HEK293 (cell line): ENCODE data around the gene EME2.
A peak's percentile ranks its signal among the peaks of the same experiment; 100 is the strongest.

Experiments
- CTCF ChIA-PET: fragments of 350-600 bp; formaldehyde crosslinking; extraction: SDS; loops from one replicate; lab custom pipeline; 2021; ENCODE audit warnings: antibody characterized with exemption; lab: Yijun Ruan, JAX
- POLR2A ChIA-PET: fragments of 300-600 bp; formaldehyde crosslinking; extraction: SDS; loops from one replicate; lab custom pipeline; 2020; ENCODE audit warnings: antibody characterized with exemption, inconsistent platforms; lab: Yijun Ruan, JAX
- H3K27ac ChIP-seq: fragments of 200-500 bp; sonication (Bioruptor generic); 2 replicates; pipeline ENCODE4 v1.5.1; 2014; ENCODE audit warnings: low read depth, low read length, control low read depth, inconsistent platforms; ENCODE audit errors: extremely low read depth
- H3K36me3 ChIP-seq, 2 experiments: fragments of 200-500 bp in 1 of 2; sonication (Bioruptor generic) in 1 of 2; 1 replicate in 1 of 2; 2 replicates in 1 of 2; pipeline ENCODE4 v1.5.1; 2014 to 2017; ENCODE audit warnings: inconsistent platforms in 2 of 2, low read length in 2 of 2; ENCODE audit not compliant: control insufficient read depth in 2 of 2, insufficient read depth in 1 of 2
- H3K4me1 ChIP-seq: fragments of 200-500 bp; sonication (Bioruptor generic); 2 replicates; pipeline ENCODE4 v1.5.1; 2014; ENCODE audit warnings: mild to moderate bottlenecking, low read length, inconsistent platforms; ENCODE audit not compliant: control insufficient read depth, insufficient read depth
- H3K4me3 ChIP-seq: 2 replicates; pipeline ENCODE4 v1.5.1; 2011; ENCODE audit warnings: low read depth, mild to moderate bottlenecking, control low read depth, low read length, moderate library complexity
- H3K9me3 ChIP-seq: fragments of 200-500 bp; sonication (Bioruptor generic); 2 replicates; pipeline ENCODE4 v1.5.1; 2014; ENCODE audit warnings: low read depth, low read length, inconsistent platforms; ENCODE audit not compliant: control insufficient read depth, insufficient read depth
- SCRT2 ChIP-seq: fragments of 450-650 bp; formaldehyde crosslinking; IDR thresholded peaks from 2 replicates; pipeline ENCODE4 v1.5.1; 2016; ENCODE audit warnings: missing biosample characterization, missing genetic modification characterization
- ZNF146 ChIP-seq: fragments of 450-650 bp; formaldehyde crosslinking; IDR thresholded peaks from 2 replicates; pipeline ENCODE4 v1.5.1; 2016; ENCODE audit warnings: missing biosample characterization, missing genetic modification characterization
- ZNF266 ChIP-seq: fragments of 450-650 bp; formaldehyde crosslinking; IDR thresholded peaks from 2 replicates; pipeline ENCODE4 v1.5.1; 2016; ENCODE audit warnings: missing biosample characterization, missing genetic modification characterization, low read depth
- ZNF302 ChIP-seq: fragments of 450-650 bp; formaldehyde crosslinking; IDR thresholded peaks from 2 replicates; pipeline ENCODE4 v1.5.1; 2016; ENCODE audit warnings: missing biosample characterization, missing genetic modification characterization, low read depth
- ZNF48 ChIP-seq: fragments of 450-650 bp; formaldehyde crosslinking; IDR thresholded peaks from 2 replicates; pipeline ENCODE4 v1.5.1; 2016; ENCODE audit warnings: missing biosample characterization, missing genetic modification characterization
- ZNF521 ChIP-seq: fragments of 450-650 bp; formaldehyde crosslinking; IDR thresholded peaks from 2 replicates; pipeline ENCODE4 v1.5.1; 2017; ENCODE audit warnings: missing biosample characterization, mild to moderate bottlenecking, missing genetic modification characterization
- ZNF558 ChIP-seq: fragments of 450-650 bp; formaldehyde crosslinking; IDR thresholded peaks from 2 replicates; pipeline ENCODE4 v1.5.1; 2016; ENCODE audit warnings: missing biosample characterization, missing genetic modification characterization
- ZNF629 ChIP-seq: fragments of 450-650 bp; formaldehyde crosslinking; IDR thresholded peaks from 2 replicates; pipeline ENCODE4 v1.5.1; 2017; ENCODE audit warnings: missing biosample characterization, missing genetic modification characterization
- ZNF645 ChIP-seq: fragments of 450-650 bp; formaldehyde crosslinking; IDR thresholded peaks from 2 replicates; pipeline ENCODE4; 2016; ENCODE audit warnings: missing biosample characterization, missing genetic modification characterization
- ZNF654 ChIP-seq: fragments of 450-650 bp; formaldehyde crosslinking; IDR thresholded peaks from 2 replicates; pipeline ENCODE4 v1.5.1; 2016; ENCODE audit warnings: low read depth, missing biosample characterization, missing genetic modification characterization
- ZNF785 ChIP-seq: fragments of 450-650 bp; formaldehyde crosslinking; IDR thresholded peaks from 2 replicates; pipeline ENCODE4 v1.5.1; 2016; ENCODE audit warnings: missing biosample characterization, missing genetic modification characterization
- ZNF843 ChIP-seq: fragments of 450-650 bp; formaldehyde crosslinking; IDR thresholded peaks from 2 replicates; pipeline ENCODE4 v1.5.1; 2016; ENCODE audit warnings: missing biosample characterization, missing genetic modification characterization
- TF ChIP-seq, protein P1 (sequence below): fragments of 450-650 bp; formaldehyde crosslinking; IDR thresholded peaks from 2 replicates; pipeline ENCODE4 v1.5.1; 2016; ENCODE audit warnings: missing biosample characterization, missing genetic modification characterization
- TF ChIP-seq, protein P2 (sequence below): fragments of 450-650 bp; formaldehyde crosslinking; IDR thresholded peaks from 2 replicates; pipeline ENCODE4 v1.5.0; 2017; ENCODE audit warnings: missing biosample characterization, missing genetic modification characterization, borderline replicate concordance
- TF ChIP-seq, protein P3 (sequence below): fragments of 450-650 bp; formaldehyde crosslinking; IDR thresholded peaks from 2 replicates; pipeline ENCODE4 v1.5.1; 2016; ENCODE audit warnings: missing biosample characterization, missing genetic modification characterization

EME2 gene

GRCh38 chr16:1727651-1728624, 44.7 kb upstream of the EME2 start (continued):
- TF ChIP-seq ZNF629: no peak
- TF ChIP-seq SCRT2: peak; percentile 76
- no peak for TF ChIP-seq ZNF785 (tag by site-specific recombination)
- no peak for TF ChIP-seq ZNF302 (tag by site-specific recombination)

- H3K36me3 ChIP-seq: peaks cover 6 to 81% of the 10 kb centered on the region in 2 experiments; a peak in 2 of 3 replicates
- H3K9me3 ChIP-seq: no peaks in the 10 kb centered on the region
- TF ChIP-seq, protein P1, sequence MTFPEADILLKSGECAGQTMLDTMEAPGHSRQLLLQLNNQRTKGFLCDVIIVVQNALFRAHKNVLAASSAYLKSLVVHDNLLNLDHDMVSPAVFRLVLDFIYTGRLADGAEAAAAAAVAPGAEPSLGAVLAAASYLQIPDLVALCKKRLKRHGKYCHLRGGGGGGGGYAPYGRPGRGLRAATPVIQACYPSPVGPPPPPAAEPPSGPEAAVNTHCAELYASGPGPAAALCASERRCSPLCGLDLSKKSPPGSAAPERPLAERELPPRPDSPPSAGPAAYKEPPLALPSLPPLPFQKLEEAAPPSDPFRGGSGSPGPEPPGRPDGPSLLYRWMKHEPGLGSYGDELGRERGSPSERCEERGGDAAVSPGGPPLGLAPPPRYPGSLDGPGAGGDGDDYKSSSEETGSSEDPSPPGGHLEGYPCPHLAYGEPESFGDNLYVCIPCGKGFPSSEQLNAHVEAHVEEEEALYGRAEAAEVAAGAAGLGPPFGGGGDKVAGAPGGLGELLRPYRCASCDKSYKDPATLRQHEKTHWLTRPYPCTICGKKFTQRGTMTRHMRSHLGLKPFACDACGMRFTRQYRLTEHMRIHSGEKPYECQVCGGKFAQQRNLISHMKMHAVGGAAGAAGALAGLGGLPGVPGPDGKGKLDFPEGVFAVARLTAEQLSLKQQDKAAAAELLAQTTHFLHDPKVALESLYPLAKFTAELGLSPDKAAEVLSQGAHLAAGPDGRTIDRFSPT (tag by site-specific recombination): no peak
- TF ChIP-seq ZNF654 (tag by site-specific recombination) (no peak), ZNF645 (tag by site-specific recombination) (no peak), ZNF843 (tag by site-specific recombination) (no peak), ZNF521 (tag by site-specific recombination) (no peak), ZNF146 (tag by site-specific recombination) (no peak), ZNF558 (tag by site-specific recombination) (no peak), ZNF48 (tag by site-specific recombination) (no peak), ZNF266 (tag by site-specific recombination) (no peak)
- TF ChIP-seq, protein P2, sequence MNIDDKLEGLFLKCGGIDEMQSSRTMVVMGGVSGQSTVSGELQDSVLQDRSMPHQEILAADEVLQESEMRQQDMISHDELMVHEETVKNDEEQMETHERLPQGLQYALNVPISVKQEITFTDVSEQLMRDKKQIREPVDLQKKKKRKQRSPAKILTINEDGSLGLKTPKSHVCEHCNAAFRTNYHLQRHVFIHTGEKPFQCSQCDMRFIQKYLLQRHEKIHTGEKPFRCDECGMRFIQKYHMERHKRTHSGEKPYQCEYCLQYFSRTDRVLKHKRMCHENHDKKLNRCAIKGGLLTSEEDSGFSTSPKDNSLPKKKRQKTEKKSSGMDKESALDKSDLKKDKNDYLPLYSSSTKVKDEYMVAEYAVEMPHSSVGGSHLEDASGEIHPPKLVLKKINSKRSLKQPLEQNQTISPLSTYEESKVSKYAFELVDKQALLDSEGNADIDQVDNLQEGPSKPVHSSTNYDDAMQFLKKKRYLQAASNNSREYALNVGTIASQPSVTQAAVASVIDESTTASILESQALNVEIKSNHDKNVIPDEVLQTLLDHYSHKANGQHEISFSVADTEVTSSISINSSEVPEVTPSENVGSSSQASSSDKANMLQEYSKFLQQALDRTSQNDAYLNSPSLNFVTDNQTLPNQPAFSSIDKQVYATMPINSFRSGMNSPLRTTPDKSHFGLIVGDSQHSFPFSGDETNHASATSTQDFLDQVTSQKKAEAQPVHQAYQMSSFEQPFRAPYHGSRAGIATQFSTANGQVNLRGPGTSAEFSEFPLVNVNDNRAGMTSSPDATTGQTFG: no peak
- TF ChIP-seq, protein P3, sequence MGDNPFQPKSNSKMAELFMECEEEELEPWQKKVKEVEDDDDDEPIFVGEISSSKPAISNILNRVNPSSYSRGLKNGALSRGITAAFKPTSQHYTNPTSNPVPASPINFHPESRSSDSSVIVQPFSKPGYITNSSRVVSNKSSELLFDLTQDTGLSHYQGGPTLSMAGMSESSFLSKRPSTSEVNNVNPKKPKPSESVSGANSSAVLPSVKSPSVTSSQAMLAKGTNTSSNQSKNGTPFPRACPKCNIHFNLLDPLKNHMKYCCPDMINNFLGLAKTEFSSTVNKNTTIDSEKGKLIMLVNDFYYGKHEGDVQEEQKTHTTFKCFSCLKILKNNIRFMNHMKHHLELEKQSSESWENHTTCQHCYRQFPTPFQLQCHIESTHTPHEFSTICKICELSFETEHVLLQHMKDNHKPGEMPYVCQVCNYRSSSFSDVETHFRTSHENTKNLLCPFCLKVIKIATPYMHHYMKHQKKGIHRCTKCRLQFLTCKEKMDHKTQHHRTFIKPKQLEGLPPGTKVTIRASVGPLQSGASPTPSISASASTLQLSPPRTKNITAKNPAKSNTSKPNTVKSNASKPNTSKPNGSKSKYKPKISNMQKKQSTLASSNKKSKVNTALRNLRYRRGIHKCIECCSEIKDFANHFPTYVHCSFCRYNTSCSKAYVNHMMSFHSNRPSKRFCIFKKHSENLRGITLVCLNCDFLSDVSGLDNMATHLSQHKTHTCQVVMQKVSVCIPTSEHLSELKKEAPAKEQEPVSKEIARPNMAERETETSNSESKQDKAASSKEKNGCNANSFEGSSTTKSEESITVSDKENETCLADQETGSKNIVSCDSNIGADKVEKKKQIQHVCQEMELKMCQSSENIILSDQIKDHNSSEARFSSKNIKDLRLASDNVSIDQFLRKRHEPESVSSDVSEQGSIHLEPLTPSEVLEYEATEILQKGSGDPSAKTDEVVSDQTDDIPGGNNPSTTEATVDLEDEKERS: no peak
- no peaks in the 10 kb centered on the region for H3K4me1 ChIP-seq
- H3K4me3 ChIP-seq: no peak overlapping the region
- POLR2A ChIA-PET: no interaction called here
- no peak overlapping the region for H3K27ac ChIP-seq
- CTCF ChIA-PET: interaction anchor here (0.6 kb wide), 1 partner anchor 20 kb away, joined by 3 read pairs; no protein-coding TSS in a partner anchor
Observed at GRCh38 chr16:1729026-1729425, 43.6 kb upstream of the EME2 start.
